Esophagus squamous epithelium (tissue), 4 donors: ENCODE measurements around the gene PGAP3.

Experiments
- CTCF ChIP-seq, 6 experiments: fragments of 450-650 bp in 4 of 6; fragments of 200-600 bp in 2 of 6; sonication (generic) in 2 of 6; IDR thresholded peaks; one replicate each; pipeline ENCODE4 v1.5.1; 2016 to 2019; ENCODE audit warnings: antibody characterized with exemption in 6 of 6, mild to moderate bottlenecking in 4 of 6, moderate library complexity in 4 of 6
- POLR2A ChIP-seq, 4 donors: fragments of 450-650 bp; IDR thresholded peaks; one replicate each; pipeline ENCODE4 v1.6.1; 2017; ENCODE audit warnings: antibody characterized with exemption in 4 of 4, mild to moderate bottlenecking in 4 of 4, moderate library complexity in 3 of 4

GRCh38 chr17:39647256-39647655 is 40.6 kb downstream of the PGAP3 start:
- TF ChIP-seq CTCF (IDR thresholded peaks at IDR 0.05), result no peak
- no peak for TF ChIP-seq POLR2A (IDR thresholded peaks at IDR 0.05)
